Measurements from ENCODE around the gene ACAD11.

ACAD11 gene, protein sequence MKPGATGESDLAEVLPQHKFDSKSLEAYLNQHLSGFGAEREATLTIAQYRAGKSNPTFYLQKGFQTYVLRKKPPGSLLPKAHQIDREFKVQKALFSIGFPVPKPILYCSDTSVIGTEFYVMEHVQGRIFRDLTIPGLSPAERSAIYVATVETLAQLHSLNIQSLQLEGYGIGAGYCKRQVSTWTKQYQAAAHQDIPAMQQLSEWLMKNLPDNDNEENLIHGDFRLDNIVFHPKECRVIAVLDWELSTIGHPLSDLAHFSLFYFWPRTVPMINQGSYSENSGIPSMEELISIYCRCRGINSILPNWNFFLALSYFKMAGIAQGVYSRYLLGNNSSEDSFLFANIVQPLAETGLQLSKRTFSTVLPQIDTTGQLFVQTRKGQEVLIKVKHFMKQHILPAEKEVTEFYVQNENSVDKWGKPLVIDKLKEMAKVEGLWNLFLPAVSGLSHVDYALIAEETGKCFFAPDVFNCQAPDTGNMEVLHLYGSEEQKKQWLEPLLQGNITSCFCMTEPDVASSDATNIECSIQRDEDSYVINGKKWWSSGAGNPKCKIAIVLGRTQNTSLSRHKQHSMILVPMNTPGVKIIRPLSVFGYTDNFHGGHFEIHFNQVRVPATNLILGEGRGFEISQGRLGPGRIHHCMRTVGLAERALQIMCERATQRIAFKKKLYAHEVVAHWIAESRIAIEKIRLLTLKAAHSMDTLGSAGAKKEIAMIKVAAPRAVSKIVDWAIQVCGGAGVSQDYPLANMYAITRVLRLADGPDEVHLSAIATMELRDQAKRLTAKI

DNA sequence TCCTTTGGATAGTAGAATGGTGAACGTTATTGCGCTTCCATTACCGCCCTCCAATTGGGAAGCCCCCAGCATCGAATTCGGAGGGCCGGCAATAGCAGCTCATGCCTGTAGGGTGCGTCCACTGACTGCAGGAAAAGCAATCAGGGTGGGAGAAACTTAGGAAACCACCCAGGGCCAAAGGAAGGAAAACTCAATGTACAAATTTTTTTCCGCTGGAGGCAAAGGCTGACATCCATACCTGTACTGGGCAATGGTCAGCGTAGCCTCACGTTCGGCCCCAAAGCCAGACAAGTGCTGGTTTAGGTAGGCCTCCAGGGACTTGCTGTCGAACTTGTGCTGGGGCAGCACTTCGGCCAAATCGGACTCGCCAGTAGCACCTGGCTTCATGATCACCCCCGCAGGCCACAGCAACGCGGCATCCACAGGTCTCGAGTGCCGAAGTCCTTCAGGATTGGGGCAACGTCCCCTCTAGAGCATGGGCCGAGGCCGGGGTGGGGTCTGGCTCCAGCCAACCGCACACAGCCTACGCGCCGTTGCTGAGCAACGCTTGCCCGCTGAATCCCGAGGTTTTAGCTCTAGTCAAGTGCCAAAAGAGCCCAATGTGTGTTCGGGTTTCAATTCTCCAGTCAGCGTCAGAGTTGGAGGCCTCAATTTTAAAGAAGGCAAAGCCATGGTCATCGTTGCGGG, at the start of gene ACAD11:
ACAD11 (minus strand) TSS at position 445 of the 687 bp plus-strand sequence; CDS start at position 387, 58 bp downstream.
- Histone ChIP-seq H3K4me3 (ENCODE audit: low read depth in 1 of 2, low read length in 2 of 2) (peak within 1 kb of the TSS; percentile 93 to 98), H3K27me3 (ENCODE audit: control insufficient read depth in 1 of 2, insufficient read depth in 2 of 2, low read length in 2 of 2) (no peaks in the 10 kb centered on the region), H3K27ac (ENCODE audit: low read depth, low read length) (peak within 1 kb of the TSS; percentile 94), H3K4me1 (ENCODE audit: insufficient read depth, low read length) (peaks cover 22% of the 10 kb centered on the region), H3K9me3 (ENCODE audit: low read length) (no peaks in the 10 kb centered on the region), H3K36me3 (ENCODE audit: insufficient read depth, low read length) (no peaks in the 10 kb centered on the region), H3K9ac (ENCODE audit: low read length) (peak within 1 kb of the TSS; percentile 89)

DNA sequence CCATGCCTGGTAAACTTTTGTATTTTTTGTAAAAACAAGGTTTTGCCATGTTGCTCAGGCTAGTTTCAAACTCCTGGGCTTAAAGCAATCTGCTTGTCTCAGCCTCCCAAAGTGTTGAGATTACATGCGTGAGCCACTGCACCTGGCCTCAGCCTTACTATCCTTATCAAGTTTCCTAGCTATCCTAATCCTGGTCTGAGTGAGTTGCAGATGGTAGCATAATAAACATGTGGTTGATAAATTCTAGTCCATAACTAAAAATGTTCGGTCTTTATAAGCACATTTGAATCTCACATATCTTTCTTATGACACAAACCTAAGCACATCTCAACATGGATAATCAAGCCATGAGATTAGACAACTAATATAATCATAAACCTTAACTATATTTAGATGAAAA, 44.1 kb upstream of the ACAD11 start:
- Histone ChIP-seq H3K9me3 (ENCODE audit: low read length) (no peaks in the 10 kb centered on the region), H3K27ac (ENCODE audit: low read depth, low read length) (no peak overlapping the region), H3K4me1 (ENCODE audit: insufficient read depth, low read length) (no peaks in the 10 kb centered on the region), H3K36me3 (ENCODE audit: insufficient read depth, low read length) (peaks cover 64% of the 10 kb centered on the region), H3K4me3 (ENCODE audit: low read depth in 1 of 2, low read length in 2 of 2) (no peak overlapping the region), H3K9ac (ENCODE audit: low read length) (no peak overlapping the region), H3K27me3 (ENCODE audit: control insufficient read depth in 1 of 2, insufficient read depth in 2 of 2, low read length in 2 of 2) (no peaks in the 10 kb centered on the region)

DNA sequence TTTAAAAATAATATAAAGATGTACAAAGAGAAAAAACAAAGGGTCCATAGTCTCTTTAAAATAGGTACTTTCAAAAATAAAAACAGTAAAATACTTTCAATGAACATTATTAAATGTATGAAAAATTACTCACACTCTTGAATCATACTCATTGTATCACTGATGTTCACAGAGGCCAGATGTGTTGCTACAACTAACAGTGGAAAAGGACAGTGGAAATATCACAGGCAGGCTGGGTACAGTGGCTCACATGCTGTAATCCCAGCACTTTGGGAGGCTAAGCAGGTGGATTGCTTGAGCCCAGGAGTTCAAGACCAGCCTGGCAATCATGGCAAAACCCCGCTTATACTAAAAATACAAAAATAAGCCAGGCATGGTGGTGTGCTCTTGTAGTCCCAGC, 35.8 kb upstream of the ACAD11 start:
- Histone ChIP-seq H3K9me3 (ENCODE audit: low read length) (no peaks in the 10 kb centered on the region), H3K4me3 (ENCODE audit: low read depth in 1 of 2, low read length in 2 of 2) (no peak overlapping the region), H3K27ac (ENCODE audit: low read depth, low read length) (no peak overlapping the region), H3K4me1 (ENCODE audit: insufficient read depth, low read length) (no peaks in the 10 kb centered on the region), H3K27me3 (ENCODE audit: control insufficient read depth in 1 of 2, insufficient read depth in 2 of 2, low read length in 2 of 2) (no peaks in the 10 kb centered on the region), H3K9ac (ENCODE audit: low read length) (no peak overlapping the region), H3K36me3 (ENCODE audit: insufficient read depth, low read length) (peaks cover 47% of the 10 kb centered on the region)

DNA sequence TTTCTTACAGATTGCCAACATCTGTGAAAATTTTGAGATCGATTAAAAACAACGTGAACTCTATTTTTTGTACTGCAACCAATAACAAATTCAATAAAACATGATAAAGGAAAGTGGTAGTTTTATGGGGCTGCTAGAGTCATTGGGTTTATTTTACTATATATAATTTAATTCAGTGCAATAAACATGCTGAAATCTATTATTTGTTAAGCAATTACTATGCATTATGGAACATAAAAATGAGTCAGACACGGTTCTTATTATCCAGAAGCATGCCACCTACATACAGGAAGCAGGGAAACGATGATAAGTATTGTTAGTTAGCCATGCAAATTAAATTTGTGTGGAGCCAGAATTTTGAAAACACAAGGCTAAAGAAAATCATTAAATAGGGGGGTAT, 35.4 kb upstream of the ACAD11 start:
- Histone ChIP-seq H3K27ac (ENCODE audit: low read depth, low read length) (no peak overlapping the region), H3K27me3 (ENCODE audit: control insufficient read depth in 1 of 2, insufficient read depth in 2 of 2, low read length in 2 of 2) (no peaks in the 10 kb centered on the region), H3K36me3 (ENCODE audit: insufficient read depth, low read length) (peaks cover 47% of the 10 kb centered on the region), H3K9ac (ENCODE audit: low read length) (no peak overlapping the region), H3K9me3 (ENCODE audit: low read length) (no peaks in the 10 kb centered on the region), H3K4me1 (ENCODE audit: insufficient read depth, low read length) (no peaks in the 10 kb centered on the region), H3K4me3 (ENCODE audit: low read depth in 1 of 2, low read length in 2 of 2) (no peak overlapping the region)

DNA sequence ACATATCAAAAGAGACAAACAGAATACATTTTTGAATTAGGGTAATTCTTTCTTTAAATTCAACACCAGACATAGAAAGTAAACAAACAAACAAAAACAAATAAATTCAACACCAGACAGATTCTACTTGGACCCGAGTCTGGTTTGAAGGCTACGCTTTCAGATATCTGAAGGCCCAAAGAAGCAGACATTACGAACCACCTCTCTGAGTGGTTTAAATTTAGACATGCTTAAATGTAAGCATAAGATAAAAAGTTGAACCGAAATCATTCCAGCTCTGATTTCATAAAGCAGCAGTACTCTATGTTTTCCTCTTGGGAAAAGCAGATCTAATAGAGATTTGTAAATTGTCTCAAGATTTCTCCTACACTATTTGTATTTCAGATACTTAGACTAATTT, 30.4 kb upstream of the ACAD11 start:
- H3K9ac ChIP-seq (ENCODE audit: low read length), result no peak overlapping the region
- no peaks in the 10 kb centered on the region for H3K27me3 ChIP-seq (ENCODE audit: control insufficient read depth in 1 of 2, insufficient read depth in 2 of 2, low read length in 2 of 2)
- no peak overlapping the region for H3K27ac ChIP-seq (ENCODE audit: low read depth, low read length)
- no peak overlapping the region for H3K4me3 ChIP-seq (ENCODE audit: low read depth in 1 of 2, low read length in 2 of 2)
- peaks cover 69% of the 10 kb centered on the region for H3K36me3 ChIP-seq (ENCODE audit: insufficient read depth, low read length)
- no peaks in the 10 kb centered on the region for H3K4me1 ChIP-seq (ENCODE audit: insufficient read depth, low read length)
- no peaks in the 10 kb centered on the region for H3K9me3 ChIP-seq (ENCODE audit: low read length)

DNA sequence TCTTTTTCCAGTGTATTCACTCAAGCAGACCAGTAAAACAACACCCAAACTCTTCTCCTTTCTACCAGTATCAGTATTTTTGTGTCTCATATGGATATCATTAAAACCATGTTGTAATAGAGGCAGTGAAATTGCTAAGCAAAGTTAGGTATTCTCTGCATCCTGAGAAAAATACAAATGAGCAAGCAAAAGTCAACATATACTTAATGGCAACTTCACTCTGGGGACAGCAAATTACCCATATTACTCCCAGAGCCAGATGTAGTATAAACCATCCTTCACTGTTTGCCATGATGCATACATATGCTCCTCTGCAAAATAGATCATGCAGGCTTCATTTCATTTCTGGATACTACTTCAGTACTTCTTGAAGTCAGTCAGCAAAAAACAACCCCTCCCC, 22.6 kb upstream of the ACAD11 start:
- Histone ChIP-seq H3K9me3 (ENCODE audit: low read length) (no peaks in the 10 kb centered on the region), H3K4me1 (ENCODE audit: insufficient read depth, low read length) (no peaks in the 10 kb centered on the region), H3K36me3 (ENCODE audit: insufficient read depth, low read length) (peaks cover 62% of the 10 kb centered on the region), H3K27ac (ENCODE audit: low read depth, low read length) (no peak overlapping the region), H3K9ac (ENCODE audit: low read length) (no peak overlapping the region), H3K4me3 (ENCODE audit: low read depth in 1 of 2, low read length in 2 of 2) (no peak overlapping the region), H3K27me3 (ENCODE audit: control insufficient read depth in 1 of 2, insufficient read depth in 2 of 2, low read length in 2 of 2) (no peaks in the 10 kb centered on the region)

DNA sequence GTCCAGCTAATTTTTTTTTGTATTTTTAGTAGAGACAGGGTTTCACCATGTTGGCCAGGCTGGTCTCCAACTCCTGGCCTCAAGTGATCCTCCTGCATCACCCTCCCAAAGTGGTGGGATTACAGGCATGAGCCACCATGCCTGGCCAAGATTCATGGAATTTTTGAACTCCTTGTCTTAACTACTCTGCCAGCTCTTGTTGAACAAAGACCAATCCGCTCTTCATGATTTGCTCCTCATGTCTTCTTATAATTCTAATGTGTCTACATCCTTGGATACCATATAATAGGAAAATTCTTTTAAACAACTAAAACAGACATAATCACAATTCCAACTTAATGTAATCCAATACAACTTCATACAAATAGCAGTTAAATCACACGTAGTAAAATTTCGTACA, 21.8 kb upstream of the ACAD11 start:
- no peaks in the 10 kb centered on the region for H3K4me1 ChIP-seq (ENCODE audit: insufficient read depth, low read length)
- H3K36me3 ChIP-seq (ENCODE audit: insufficient read depth, low read length), result peaks cover 66% of the 10 kb centered on the region
- no peak overlapping the region for H3K9ac ChIP-seq (ENCODE audit: low read length)
- no peaks in the 10 kb centered on the region for H3K27me3 ChIP-seq (ENCODE audit: control insufficient read depth in 1 of 2, insufficient read depth in 2 of 2, low read length in 2 of 2)
- no peak overlapping the region for H3K4me3 ChIP-seq (ENCODE audit: low read depth in 1 of 2, low read length in 2 of 2)
- no peak overlapping the region for H3K27ac ChIP-seq (ENCODE audit: low read depth, low read length)
- no peaks in the 10 kb centered on the region for H3K9me3 ChIP-seq (ENCODE audit: low read length)

DNA sequence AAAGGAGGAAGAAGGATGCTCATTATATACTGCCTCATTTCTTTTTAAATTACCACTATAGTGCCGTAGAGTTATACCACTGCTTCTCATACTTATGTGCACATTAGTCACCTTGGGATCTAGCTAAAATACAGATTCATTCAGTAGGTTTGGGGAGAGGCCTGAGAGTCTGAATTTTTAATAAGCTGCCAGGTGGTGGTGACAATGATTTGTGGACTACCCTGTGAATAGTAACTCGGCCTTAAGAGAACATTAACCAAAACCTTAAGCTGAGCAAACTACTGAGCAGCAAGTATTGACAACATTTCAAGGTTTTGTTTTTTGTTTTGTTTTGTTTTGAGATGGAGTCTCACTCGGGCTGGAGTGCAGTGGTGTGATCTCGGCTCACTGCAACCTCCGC, 20.3 kb upstream of the ACAD11 start:
- Histone ChIP-seq H3K27me3 (ENCODE audit: control insufficient read depth in 1 of 2, insufficient read depth in 2 of 2, low read length in 2 of 2) (no peaks in the 10 kb centered on the region), H3K9me3 (ENCODE audit: low read length) (no peaks in the 10 kb centered on the region), H3K36me3 (ENCODE audit: insufficient read depth, low read length) (peaks cover 57% of the 10 kb centered on the region), H3K9ac (ENCODE audit: low read length) (no peak overlapping the region), H3K4me3 (ENCODE audit: low read depth in 1 of 2, low read length in 2 of 2) (no peak overlapping the region), H3K27ac (ENCODE audit: low read depth, low read length) (no peak overlapping the region), H3K4me1 (ENCODE audit: insufficient read depth, low read length) (no peaks in the 10 kb centered on the region)

DNA sequence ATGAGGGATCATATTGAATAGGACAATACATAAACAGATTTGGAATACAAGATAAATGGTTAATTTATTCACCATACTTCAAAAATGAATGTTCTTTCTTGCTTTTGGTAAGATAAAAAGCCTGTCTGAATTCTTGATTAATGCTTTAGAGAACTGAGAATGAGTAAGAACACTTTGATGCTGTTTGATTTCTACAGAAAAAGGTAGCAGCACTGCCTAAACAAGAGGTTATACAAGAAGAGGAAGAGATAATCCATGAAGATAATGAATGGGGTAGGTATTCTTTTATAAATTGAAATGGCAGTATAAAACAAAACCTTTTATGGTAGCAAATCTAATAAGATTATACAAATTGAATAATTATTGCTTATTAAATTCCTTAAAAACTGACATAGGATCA, 15.8 kb upstream of the ACAD11 start:
- Histone ChIP-seq H3K36me3 (ENCODE audit: insufficient read depth, low read length) (peaks cover 37% of the 10 kb centered on the region), H3K9ac (ENCODE audit: low read length) (no peak overlapping the region), H3K27ac (ENCODE audit: low read depth, low read length) (no peak overlapping the region), H3K9me3 (ENCODE audit: low read length) (no peaks in the 10 kb centered on the region), H3K27me3 (ENCODE audit: control insufficient read depth in 1 of 2, insufficient read depth in 2 of 2, low read length in 2 of 2) (no peaks in the 10 kb centered on the region), H3K4me1 (ENCODE audit: insufficient read depth, low read length) (no peaks in the 10 kb centered on the region), H3K4me3 (ENCODE audit: low read depth in 1 of 2, low read length in 2 of 2) (no peak overlapping the region)

DNA sequence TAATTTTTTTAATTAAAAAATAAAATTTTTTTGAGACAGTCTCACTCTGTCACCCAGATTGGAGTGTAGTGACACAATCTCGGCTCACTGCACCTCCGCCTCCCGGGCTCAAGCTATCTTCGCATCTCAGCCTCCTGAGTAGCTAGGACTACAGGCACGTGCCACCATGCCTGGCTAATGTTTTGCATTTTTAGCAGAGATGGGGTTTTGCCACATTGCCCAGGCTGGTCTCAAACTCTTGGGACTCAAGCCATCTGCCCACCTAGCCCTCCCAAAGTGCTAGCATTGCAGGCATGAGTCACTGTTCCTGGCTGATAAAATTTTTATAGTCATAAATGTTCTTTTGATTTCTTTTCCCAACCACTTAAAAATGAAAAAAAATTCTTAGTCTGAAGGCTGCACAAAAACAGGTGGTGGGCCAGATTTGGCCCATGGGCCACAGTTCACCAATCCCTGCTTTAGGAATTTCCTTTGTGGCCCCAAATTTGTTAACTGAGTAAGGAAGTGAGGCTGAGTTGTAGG, 9.7 kb upstream of the ACAD11 start:
- no peaks in the 10 kb centered on the region for H3K4me1 ChIP-seq (ENCODE audit: insufficient read depth, low read length)
- no peaks in the 10 kb centered on the region for H3K27me3 ChIP-seq (ENCODE audit: control insufficient read depth in 1 of 2, insufficient read depth in 2 of 2, low read length in 2 of 2)
- H3K9ac ChIP-seq (ENCODE audit: low read length), result no peak overlapping the region
- H3K36me3 ChIP-seq (ENCODE audit: insufficient read depth, low read length), result peaks cover 29% of the 10 kb centered on the region
- no peak overlapping the region for H3K4me3 ChIP-seq (ENCODE audit: low read depth in 1 of 2, low read length in 2 of 2)
- H3K27ac ChIP-seq (ENCODE audit: low read depth, low read length), result no peak overlapping the region
- no peaks in the 10 kb centered on the region for H3K9me3 ChIP-seq (ENCODE audit: low read length)

DNA sequence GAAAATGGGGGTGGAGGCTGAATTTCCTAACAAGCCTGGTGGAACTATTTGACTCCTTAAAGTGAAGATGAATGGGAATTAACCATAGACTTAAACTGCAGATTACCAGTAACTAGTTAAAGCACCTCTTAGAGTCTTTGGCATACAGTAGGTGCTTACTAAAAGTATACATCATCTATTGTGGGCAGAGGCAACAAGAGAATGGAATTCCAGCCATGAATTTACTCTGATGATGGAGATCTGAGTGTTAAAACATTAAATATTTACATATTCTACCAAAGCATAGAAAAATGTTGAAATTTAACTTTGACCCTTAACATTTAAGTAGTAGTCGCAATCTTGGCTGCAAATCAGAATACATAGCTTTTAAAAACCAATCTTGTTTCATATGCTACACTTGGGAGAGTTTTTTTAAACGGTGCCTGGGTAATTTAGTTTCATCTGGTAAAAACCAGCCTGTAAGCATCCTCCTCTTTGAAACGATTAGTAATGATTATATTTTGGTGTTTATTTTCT, 5.7 kb upstream of the ACAD11 start:
- H3K36me3 ChIP-seq (ENCODE audit: insufficient read depth, low read length), result peaks cover 16% of the 10 kb centered on the region
- no peaks in the 10 kb centered on the region for H3K9me3 ChIP-seq (ENCODE audit: low read length)
- H3K27ac ChIP-seq (ENCODE audit: low read depth, low read length), result no peak overlapping the region
- H3K27me3 ChIP-seq (ENCODE audit: control insufficient read depth in 1 of 2, insufficient read depth in 2 of 2, low read length in 2 of 2), result no peaks in the 10 kb centered on the region
- H3K4me1 ChIP-seq (ENCODE audit: insufficient read depth, low read length), result peaks cover 16% of the 10 kb centered on the region
- H3K4me3 ChIP-seq (ENCODE audit: low read depth in 1 of 2, low read length in 2 of 2), result no peak overlapping the region
- no peak overlapping the region for H3K9ac ChIP-seq (ENCODE audit: low read length)
